ENCODE results near the gene POGLUT2. TPM values are rescaled to one million over a fixed set of nuclear protein-coding genes. Genes with fewer than 3 reads are reported as not detected.

POGLUT2 gene
- total RNA-seq, 4 donors from 2014 or later, result 3.5 to 40.3 (median 17.2) TPM

DNA sequence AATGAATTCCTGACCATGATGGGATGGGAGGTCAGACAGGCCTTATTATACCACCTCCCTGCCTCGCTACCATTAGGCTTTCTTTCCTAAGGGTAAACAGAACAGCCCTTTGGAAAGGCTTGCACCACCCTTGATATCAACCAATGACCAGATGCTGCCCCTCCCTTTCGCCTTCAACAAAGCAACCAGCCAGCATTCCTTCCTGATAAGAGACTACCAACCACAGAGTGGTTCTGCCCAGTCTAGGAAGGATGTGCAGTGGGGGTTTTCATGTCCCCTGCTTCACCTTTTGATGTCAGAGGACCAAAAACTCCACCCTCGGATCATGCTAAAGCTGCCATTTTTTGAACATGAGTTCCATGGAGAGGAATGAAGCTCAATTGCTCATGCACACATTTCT, 46.9 kb downstream of the POGLUT2 start:
- Histone ChIP-seq H3K27me3 (no peaks in the 10 kb centered on the region), H3K4me1 (no peaks in the 10 kb centered on the region), H3K4me3 (no peak overlapping the region), H3K9me3 (no peaks in the 10 kb centered on the region), H3K36me3 (no peaks in the 10 kb centered on the region), H3K27ac (no peak overlapping the region)
- DNase-seq, result no peak
- TF ChIP-seq, protein P1, sequence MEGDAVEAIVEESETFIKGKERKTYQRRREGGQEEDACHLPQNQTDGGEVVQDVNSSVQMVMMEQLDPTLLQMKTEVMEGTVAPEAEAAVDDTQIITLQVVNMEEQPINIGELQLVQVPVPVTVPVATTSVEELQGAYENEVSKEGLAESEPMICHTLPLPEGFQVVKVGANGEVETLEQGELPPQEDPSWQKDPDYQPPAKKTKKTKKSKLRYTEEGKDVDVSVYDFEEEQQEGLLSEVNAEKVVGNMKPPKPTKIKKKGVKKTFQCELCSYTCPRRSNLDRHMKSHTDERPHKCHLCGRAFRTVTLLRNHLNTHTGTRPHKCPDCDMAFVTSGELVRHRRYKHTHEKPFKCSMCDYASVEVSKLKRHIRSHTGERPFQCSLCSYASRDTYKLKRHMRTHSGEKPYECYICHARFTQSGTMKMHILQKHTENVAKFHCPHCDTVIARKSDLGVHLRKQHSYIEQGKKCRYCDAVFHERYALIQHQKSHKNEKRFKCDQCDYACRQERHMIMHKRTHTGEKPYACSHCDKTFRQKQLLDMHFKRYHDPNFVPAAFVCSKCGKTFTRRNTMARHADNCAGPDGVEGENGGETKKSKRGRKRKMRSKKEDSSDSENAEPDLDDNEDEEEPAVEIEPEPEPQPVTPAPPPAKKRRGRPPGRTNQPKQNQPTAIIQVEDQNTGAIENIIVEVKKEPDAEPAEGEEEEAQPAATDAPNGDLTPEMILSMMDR (IDR thresholded peaks at IDR 0.05), result no peak
- TF ChIP-seq POLR2A (IDR thresholded peaks at IDR 0.05), result no peak
- intact Hi-C loops (cut with DNase I; ENCODE audit: low total_unique reads), result no loop called here

DNA sequence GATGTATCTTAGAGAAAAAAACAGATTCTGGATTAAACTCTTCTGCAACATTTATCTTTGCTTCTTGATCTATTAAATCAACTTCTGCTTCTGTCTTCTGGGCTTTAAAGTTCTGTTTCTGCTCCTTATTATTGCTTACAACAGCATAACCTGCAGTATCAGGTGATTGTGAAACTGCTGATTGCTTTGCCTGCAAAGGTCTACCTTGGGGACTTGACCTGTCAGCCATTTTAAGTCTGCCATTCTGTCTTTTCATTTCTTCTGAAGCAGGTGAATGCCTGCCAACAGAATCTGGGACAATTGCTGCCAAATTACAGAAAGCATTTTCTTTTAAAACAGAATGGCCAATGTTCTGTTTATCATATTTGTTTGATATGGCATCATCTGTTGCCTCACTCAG, 56.3 kb downstream of the POGLUT2 start:
- no peak for TF ChIP-seq POLR2A (IDR thresholded peaks at IDR 0.05)
- TF ChIP-seq, protein P1 (IDR thresholded peaks at IDR 0.05), result no peak
- Histone ChIP-seq H3K27ac (peak overlapping the region in 1 of 2 donors; percentile 54), H3K4me3 (no peak overlapping the region), H3K27me3 (no peaks in the 10 kb centered on the region), H3K9me3 (no peaks in the 10 kb centered on the region), H3K36me3 (no peaks in the 10 kb centered on the region), H3K4me1 (no peaks in the 10 kb centered on the region)
- no peak for DNase-seq
- intact Hi-C loops (cut with DNase I; ENCODE audit: low total_unique reads), result no loop called here

DNA sequence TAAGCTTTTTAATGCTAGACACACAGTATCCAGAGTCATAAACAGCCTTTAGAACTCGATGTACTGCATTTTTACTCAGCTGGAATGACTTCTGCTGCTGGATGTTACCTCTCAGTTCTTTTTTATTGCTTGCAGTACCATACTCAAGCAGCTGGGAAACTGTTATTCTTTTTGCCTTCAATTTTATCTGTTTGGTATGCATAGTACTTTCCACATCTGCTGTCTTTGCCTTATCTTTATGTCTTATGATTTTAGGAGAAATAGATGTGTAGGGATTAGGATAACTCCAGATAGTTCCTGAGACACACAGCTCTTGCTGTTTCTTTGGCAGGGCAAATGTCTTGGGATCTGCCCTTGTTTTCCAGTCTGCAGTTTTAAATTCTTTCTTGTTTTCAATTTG, 56.7 kb downstream of the POGLUT2 start:
- DNase-seq, result no peak
- H3K4me1 ChIP-seq, result no peaks in the 10 kb centered on the region
- intact Hi-C loops (cut with DNase I; ENCODE audit: low total_unique reads), result no loop called here
- no peaks in the 10 kb centered on the region for H3K36me3 ChIP-seq
- H3K4me3 ChIP-seq, result no peak overlapping the region
- H3K9me3 ChIP-seq, result no peaks in the 10 kb centered on the region
- H3K27ac ChIP-seq, result no peak overlapping the region
- H3K27me3 ChIP-seq, result no peaks in the 10 kb centered on the region
- TF ChIP-seq POLR2A (IDR thresholded peaks at IDR 0.05), result no peak
- TF ChIP-seq, protein P1 (IDR thresholded peaks at IDR 0.05), result no peak

Other genes starting within 250 kb of the POGLUT2 start
- gene TPP2, start 202.0 kb downstream of the POGLUT2 start, total RNA-seq, result 10 to 100 TPM; 42.1 to 83.5 (median 48.7) TPM
- under 1 TPM in 1 of 4 donors, not detected in 3; 0.41 TPM for gene METTL21C, start 103.9 kb downstream of the POGLUT2 start, total RNA-seq
- gene TEX30, start 25.2 kb downstream of the POGLUT2 start, total RNA-seq, result 10 to 100 TPM; 11.2 to 20.5 (median 14.7) TPM
- 10 to 100 TPM in 2 of 4 donors, 1 to 10 TPM in 2; 5.0 to 55.9 (median 18.0) TPM for gene BIVM, start 143 bp upstream of the POGLUT2 start, total RNA-seq
- gene ERCC5, start 47.1 kb upstream of the POGLUT2 start, total RNA-seq, result 100 to 1,000 TPM in 1 of 4 donors, 10 to 100 TPM in 3; 43.7 to 134 (median 76.4) TPM